ENCODE data around the gene TPK1. TPM values are rescaled to one million over a fixed set of nuclear protein-coding genes. Genes with fewer than 3 reads are reported as not detected.

The TPK1 gene
- total RNA-seq, 5 donors from 2014 or later (not counting 1 experiment from before 2014, with no cell fraction given) = 19.1 to 31.6 (median 22.0) TPM

GRCh38 chr7:144863320-144863647 is 27.4 kb upstream of the TPK1 start:
- 100% methylated on average over 1 of the region's 5 CpGs for WGBS (ENCODE audit: insufficient coverage)
- Mint-ChIP-seq H3K36me3 (no peaks in the 10 kb centered on the region), H3K27ac (no peak overlapping the region), H3K27me3 (no peaks in the 10 kb centered on the region), H3K4me3 (no peak overlapping the region), H3K9me3 (no peaks in the 10 kb centered on the region), H3K4me1 (no peaks in the 10 kb centered on the region)
- Histone ChIP-seq H3K4me1 (ENCODE audit: control insufficient read depth in 1 of 2, extremely low read depth in 1 of 2, insufficient read depth in 2 of 2, low read length in 2 of 2) (no peaks in the 10 kb centered on the region), H3K36me3 (ENCODE audit: control insufficient read depth in 2 of 2, extremely low read depth in 1 of 2, insufficient read depth in 1 of 2, low read length in 1 of 2) (no peaks in the 10 kb centered on the region), H3K4me3 (ENCODE audit: control insufficient read depth in 1 of 2, extremely low read depth in 1 of 2, low read length in 1 of 2) (no peak overlapping the region), H3K27ac (ENCODE audit: low read length) (no peak overlapping the region), H3K27me3 (replicated peaks in 1 of 2; ENCODE audit: control insufficient read depth in 2 of 2, extremely low read depth in 1 of 2, insufficient read depth in 2 of 2, low read length in 1 of 2) (no peaks in the 10 kb centered on the region), H3K9me3 (no peaks in the 10 kb centered on the region)
- POLR2A ChIA-PET = no interaction called here
- DNase-seq (no peak), ATAC-seq (replicated peaks in 1 of 4) (no peak)
- CTCF ChIA-PET = no interaction called here

DNA sequence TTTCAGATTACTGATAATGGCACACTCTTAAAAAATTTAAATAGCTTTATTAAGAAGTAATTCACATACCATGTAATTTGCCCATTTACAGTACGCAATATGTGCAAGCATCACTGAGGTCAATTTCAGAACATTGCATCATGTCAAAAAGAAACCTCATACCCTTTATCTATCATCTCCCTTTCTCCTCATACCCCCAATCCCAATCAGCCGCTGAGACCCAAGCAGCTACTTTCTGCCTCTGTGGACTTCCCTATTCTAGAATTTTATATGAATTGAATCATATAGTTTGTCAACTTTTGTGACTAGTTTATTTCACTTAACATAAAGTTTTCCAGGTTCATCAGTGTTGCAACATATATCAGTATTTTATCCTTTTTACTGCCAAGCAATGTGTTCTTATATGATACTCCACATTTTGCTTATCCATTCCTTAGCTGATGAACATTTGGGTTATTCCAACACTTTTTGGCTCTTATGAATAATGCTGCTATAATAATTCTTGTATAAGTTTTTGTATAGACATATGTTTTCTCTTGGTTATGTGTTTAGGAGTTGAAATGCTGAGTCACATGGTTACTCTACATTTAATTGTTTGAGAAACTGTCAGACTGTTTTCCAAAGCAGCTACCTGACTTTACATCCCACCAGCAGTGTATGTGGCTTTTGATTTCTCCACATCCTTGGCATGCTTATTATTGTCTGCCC is 26.9 kb upstream of the TPK1 start:
- H3K27me3 Mint-ChIP-seq = no peaks in the 10 kb centered on the region
- Histone ChIP-seq H3K9me3 (no peaks in the 10 kb centered on the region), H3K27me3 (replicated peaks in 1 of 2; ENCODE audit: control insufficient read depth in 2 of 2, extremely low read depth in 1 of 2, insufficient read depth in 2 of 2, low read length in 1 of 2) (no peaks in the 10 kb centered on the region), H3K36me3 (ENCODE audit: control insufficient read depth in 2 of 2, extremely low read depth in 1 of 2, insufficient read depth in 1 of 2, low read length in 1 of 2) (no peaks in the 10 kb centered on the region), H3K4me1 (ENCODE audit: control insufficient read depth in 1 of 2, extremely low read depth in 1 of 2, insufficient read depth in 2 of 2, low read length in 2 of 2) (no peaks in the 10 kb centered on the region), H3K27ac (ENCODE audit: low read length) (no peak overlapping the region), H3K4me3 (ENCODE audit: control insufficient read depth in 1 of 2, extremely low read depth in 1 of 2, low read length in 1 of 2) (no peak overlapping the region)
- no CpG with 5 or more reads among the region's 2 CpGs for WGBS (ENCODE audit: insufficient coverage)
- DNase-seq (no peak), ATAC-seq (replicated peaks in 1 of 4) (no peak)
- no peaks in the 10 kb centered on the region for H3K9me3 Mint-ChIP-seq
- H3K4me1 Mint-ChIP-seq = no peaks in the 10 kb centered on the region
- ChIA-PET POLR2A (no interaction called here), CTCF (no interaction called here)
- no peak overlapping the region for H3K27ac Mint-ChIP-seq
- no peaks in the 10 kb centered on the region for H3K36me3 Mint-ChIP-seq
- H3K4me3 Mint-ChIP-seq = no peak overlapping the region

GRCh38 chr7:144859739-144860138 is 23.9 kb upstream of the TPK1 start:
- Histone ChIP-seq H3K36me3 (ENCODE audit: control insufficient read depth in 2 of 2, extremely low read depth in 1 of 2, insufficient read depth in 1 of 2, low read length in 1 of 2) (no peaks in the 10 kb centered on the region), H3K9me3 (no peaks in the 10 kb centered on the region), H3K4me3 (ENCODE audit: control insufficient read depth in 1 of 2, extremely low read depth in 1 of 2, low read length in 1 of 2) (no peak overlapping the region), H3K27me3 (replicated peaks in 1 of 2; ENCODE audit: control insufficient read depth in 2 of 2, extremely low read depth in 1 of 2, insufficient read depth in 2 of 2, low read length in 1 of 2) (no peaks in the 10 kb centered on the region), H3K27ac (ENCODE audit: low read length) (no peak overlapping the region), H3K4me1 (ENCODE audit: control insufficient read depth in 1 of 2, extremely low read depth in 1 of 2, insufficient read depth in 2 of 2, low read length in 2 of 2) (no peaks in the 10 kb centered on the region)
- Mint-ChIP-seq H3K27me3 (peaks cover 0 to 3% of the 10 kb centered on the region in 2 donors), H3K36me3 (no peaks in the 10 kb centered on the region), H3K9me3 (no peaks in the 10 kb centered on the region), H3K4me1 (no peaks in the 10 kb centered on the region), H3K4me3 (no peak overlapping the region), H3K27ac (no peak overlapping the region)
- DNase-seq (no peak), ATAC-seq (replicated peaks in 1 of 4) (no peak)
- ChIA-PET POLR2A (interaction anchor here in 1 of 2 donors (1.0 kb wide), 1 partner anchor 24 kb away, joined by 3 read pairs; the partner anchor contains the start of gene TPK1), CTCF (no interaction called here)
- WGBS (ENCODE audit: insufficient coverage) = no CpG with 5 or more reads among the region's 3 CpGs

DNA sequence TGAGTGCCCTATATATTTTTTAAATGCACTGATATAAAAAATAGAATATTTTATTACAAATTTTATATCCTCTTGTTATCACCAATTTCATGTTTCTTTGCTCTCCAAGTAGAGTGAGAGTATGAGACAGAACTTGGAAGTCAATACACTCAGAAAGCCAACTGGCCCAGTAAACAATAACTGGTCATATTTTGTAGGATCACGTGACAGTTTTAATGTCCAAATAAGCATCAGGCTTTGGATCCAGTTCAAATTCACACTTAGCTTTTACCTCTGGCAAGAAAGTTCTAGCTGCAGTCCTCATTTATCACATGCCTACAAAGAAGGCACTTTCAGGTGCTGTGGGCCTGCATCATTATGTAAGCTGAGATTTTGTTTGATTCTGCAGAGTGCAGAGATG is 21.6 kb upstream of the TPK1 start:
- no peak for ATAC-seq (replicated peaks in 1 of 4)

GRCh38 chr7:144854839-144855424 is 19.1 kb upstream of the TPK1 start:
- Histone ChIP-seq H3K9me3 (no peaks in the 10 kb centered on the region), H3K27me3 (replicated peaks in 1 of 2; ENCODE audit: control insufficient read depth in 2 of 2, extremely low read depth in 1 of 2, insufficient read depth in 2 of 2, low read length in 1 of 2) (no peaks in the 10 kb centered on the region), H3K27ac (ENCODE audit: low read length) (no peak overlapping the region), H3K4me3 (ENCODE audit: control insufficient read depth in 1 of 2, extremely low read depth in 1 of 2, low read length in 1 of 2) (no peak overlapping the region), H3K4me1 (ENCODE audit: control insufficient read depth in 1 of 2, extremely low read depth in 1 of 2, insufficient read depth in 2 of 2, low read length in 2 of 2) (no peaks in the 10 kb centered on the region), H3K36me3 (ENCODE audit: control insufficient read depth in 2 of 2, extremely low read depth in 1 of 2, insufficient read depth in 1 of 2, low read length in 1 of 2) (no peaks in the 10 kb centered on the region)
- DNase-seq (peak in 1 of 35 experiments; percentile 32), ATAC-seq (replicated peaks in 1 of 4) (no peak)
- peaks cover 3 to 7% (median 5%) of the 10 kb centered on the region in 3 donors for H3K9me3 Mint-ChIP-seq
- H3K4me3 Mint-ChIP-seq = no peak overlapping the region
- H3K4me1 Mint-ChIP-seq = no peaks in the 10 kb centered on the region
- H3K36me3 Mint-ChIP-seq = no peaks in the 10 kb centered on the region
- POLR2A ChIA-PET = interaction anchor here in 1 of 2 donors (1.0 kb wide), 1 partner anchor 19 kb away, joined by 3 read pairs; no protein-coding TSS in a partner anchor
- no CpG with 5 or more reads among the region's 3 CpGs for WGBS (ENCODE audit: insufficient coverage)
- H3K27me3 Mint-ChIP-seq = peaks cover 2 to 7% of the 10 kb centered on the region in 2 donors
- CTCF ChIA-PET = no interaction called here
- H3K27ac Mint-ChIP-seq = no peak overlapping the region

More for the DNA sequence above, 21.6 kb upstream of the TPK1 start:
- peaks cover 0 to 7% of the 10 kb centered on the region in 2 donors for H3K27me3 Mint-ChIP-seq
- no peaks in the 10 kb centered on the region for H3K36me3 ChIP-seq (ENCODE audit: control insufficient read depth in 2 of 2, extremely low read depth in 1 of 2, insufficient read depth in 1 of 2, low read length in 1 of 2)
- H3K27me3 ChIP-seq (replicated peaks in 1 of 2; ENCODE audit: control insufficient read depth in 2 of 2, extremely low read depth in 1 of 2, insufficient read depth in 2 of 2, low read length in 1 of 2) = no peaks in the 10 kb centered on the region
- no peak overlapping the region for H3K4me3 ChIP-seq (ENCODE audit: control insufficient read depth in 1 of 2, extremely low read depth in 1 of 2, low read length in 1 of 2)
- H3K36me3 Mint-ChIP-seq = no peaks in the 10 kb centered on the region
- 100% methylated on average over 1 of the region's 1 CpG for WGBS (ENCODE audit: insufficient coverage)
- H3K4me1 ChIP-seq (ENCODE audit: control insufficient read depth in 1 of 2, extremely low read depth in 1 of 2, insufficient read depth in 2 of 2, low read length in 2 of 2) = no peaks in the 10 kb centered on the region
- no peaks in the 10 kb centered on the region for H3K9me3 ChIP-seq
- no peak for DNase-seq
- H3K4me1 Mint-ChIP-seq = no peaks in the 10 kb centered on the region
- ChIA-PET POLR2A (interaction anchor here in 1 of 2 donors (0.5 kb wide), 1 partner anchor 17 kb away, joined by 5 read pairs; no protein-coding TSS in a partner anchor), CTCF (no interaction called here)
- H3K9me3 Mint-ChIP-seq = no peaks in the 10 kb centered on the region
- H3K4me3 Mint-ChIP-seq = no peak overlapping the region
- no peak overlapping the region for H3K27ac ChIP-seq (ENCODE audit: low read length)
- H3K27ac Mint-ChIP-seq = no peak overlapping the region

GRCh38 chr7:144853542-144853941 is 17.7 kb upstream of the TPK1 start:
- Histone ChIP-seq H3K27ac (ENCODE audit: low read length) (no peak overlapping the region), H3K4me1 (ENCODE audit: control insufficient read depth in 1 of 2, extremely low read depth in 1 of 2, insufficient read depth in 2 of 2, low read length in 2 of 2) (no peaks in the 10 kb centered on the region), H3K4me3 (ENCODE audit: control insufficient read depth in 1 of 2, extremely low read depth in 1 of 2, low read length in 1 of 2) (no peak overlapping the region), H3K27me3 (replicated peaks in 1 of 2; ENCODE audit: control insufficient read depth in 2 of 2, extremely low read depth in 1 of 2, insufficient read depth in 2 of 2, low read length in 1 of 2) (no peaks in the 10 kb centered on the region), H3K36me3 (ENCODE audit: control insufficient read depth in 2 of 2, extremely low read depth in 1 of 2, insufficient read depth in 1 of 2, low read length in 1 of 2) (no peaks in the 10 kb centered on the region), H3K9me3 (no peaks in the 10 kb centered on the region)
- Mint-ChIP-seq H3K27ac (no peak overlapping the region), H3K4me3 (no peak overlapping the region), H3K27me3 (peaks cover 2 to 7% of the 10 kb centered on the region in 2 donors), H3K9me3 (peaks cover 3 to 10% (median 7%) of the 10 kb centered on the region in 3 donors), H3K4me1 (no peaks in the 10 kb centered on the region), H3K36me3 (peaks cover 3% of the 10 kb centered on the region)
- WGBS (ENCODE audit: insufficient coverage) = 90% methylated on average over 5 of the region's 8 CpGs
- CTCF ChIA-PET = no interaction called here
- POLR2A ChIA-PET = no interaction called here
- ATAC-seq (replicated peaks in 1 of 4) = no peak
- DNase-seq = no peak

All from T-cell (primary cell).